H1 (cell line): ENCODE results near the gene TUT4. TPM values are rescaled to one million over a fixed set of nuclear protein-coding genes. Genes with fewer than 3 reads are reported as not detected.

Experiments used
- BACH1 ChIP-seq: IDR thresholded peaks from 2 replicates; pipeline ENCODE4 v1.6.1; 2012; ENCODE audit warnings: low read length, improper control_type of control experiment
- BRCA1 ChIP-seq: IDR thresholded peaks from 2 replicates; pipeline ENCODE4 v1.6.1; 2012; ENCODE audit warnings: low read depth, low read length, improper control_type of control experiment
- CHD7 ChIP-seq: fragments of 300-600 bp; sonication (generic); IDR thresholded peaks from 2 replicates; pipeline ENCODE4 v1.7.1; 2012; ENCODE audit warnings: low read length, moderate library complexity, mild to moderate bottlenecking, inconsistent platforms; ENCODE audit not compliant: insufficient replicate concordance
- EGR1 ChIP-seq: IDR thresholded peaks from 2 replicates; pipeline ENCODE4 v1.6.1; 2011; ENCODE audit warnings: low read depth, low read length, borderline replicate concordance
- FOSL1 ChIP-seq: IDR thresholded peaks from 2 replicates; pipeline ENCODE4 v1.6.1; 2011; ENCODE audit warnings: mild to moderate bottlenecking, low read depth, low read length, moderate library complexity; ENCODE audit not compliant: insufficient read depth
- KDM1A ChIP-seq: fragments of 200-600, 300-600 bp; sonication (generic); IDR thresholded peaks from 2 replicates; pipeline ENCODE4 v1.7.1; 2016; ENCODE audit warnings: mild to moderate bottlenecking, low read length, borderline replicate concordance
- KDM5A ChIP-seq: fragments of 200-600 bp; IDR thresholded peaks from 2 replicates; pipeline ENCODE4 v1.7.1; 2012; ENCODE audit warnings: mild to moderate bottlenecking, low read length, inconsistent platforms, mixed read lengths
- SIX5 ChIP-seq: IDR thresholded peaks from 2 replicates; pipeline ENCODE4 v1.6.1; 2011; ENCODE audit warnings: mild to moderate bottlenecking, low read depth, low read length
- TEAD4 ChIP-seq: IDR thresholded peaks from 2 replicates; pipeline ENCODE4 v1.6.1; 2012; ENCODE audit warnings: low read depth, low read length, inconsistent platforms, mixed read lengths
- polyA plus RNA-seq, 7 experiments: library from polyadenylated mRNA; depleted of rRNA in 3 of 7; stranded (reverse) in 5 of 7; unstranded in 2 of 7; fragments of >200 nt in 5 of 7; fragments of 200-250 nt in 2 of 7; gene quantifications; 1 replicate in 5 of 7; 2 replicates in 1 of 7; 4 replicates in 1 of 7; pipeline versions ENCODE4 v1.2.1 to v1.2.3, GENCODE V29; 2011 to 2013; ENCODE audit warnings: missing spikeins in 2 of 7, mixed read lengths in 2 of 7
- total RNA-seq: library from RNA; stranded (reverse); fragmentation: NEBNext Ultra II Directional; extraction: Animal tissue kit (Norgen Biotek cat#: 25700); gene quantifications from 2 replicates; pipeline ENCODE4 v1.2.1, GENCODE V29; 2021
- TF ChIP-seq, protein P1 (sequence below): IDR thresholded peaks from 2 replicates; pipeline ENCODE4 v1.6.1; 2012; ENCODE audit warnings: inconsistent platforms

TUT4 gene
- total and polyA plus RNA-seq, 2 of the 8 experiments (the other 6 are each of a cell fraction or from before 2014, with no cell fraction given): 54.5 to 63.3 TPM

GRCh38 chr1:52544665-52545525 is 8.0 kb downstream of the TUT4 start (continued):
- TF ChIP-seq CHD7: no peak
- TF ChIP-seq KDM5A: no peak
- TF ChIP-seq, protein P1, sequence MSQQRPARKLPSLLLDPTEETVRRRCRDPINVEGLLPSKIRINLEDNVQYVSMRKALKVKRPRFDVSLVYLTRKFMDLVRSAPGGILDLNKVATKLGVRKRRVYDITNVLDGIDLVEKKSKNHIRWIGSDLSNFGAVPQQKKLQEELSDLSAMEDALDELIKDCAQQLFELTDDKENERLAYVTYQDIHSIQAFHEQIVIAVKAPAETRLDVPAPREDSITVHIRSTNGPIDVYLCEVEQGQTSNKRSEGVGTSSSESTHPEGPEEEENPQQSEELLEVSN: no peak
- no peak for TF ChIP-seq BACH1
- no peak for TF ChIP-seq SIX5
- TF ChIP-seq EGR1: no peak
- TF ChIP-seq KDM1A: no peak
- no peak for TF ChIP-seq FOSL1
- no peak for TF ChIP-seq BRCA1
- TF ChIP-seq TEAD4: no peak
- TF ChIP-seq, all 59 proteins: peak for 0
